OCI-LY3 (cell line): ENCODE results near the gene GNAS-AS1.

Source experiments
- EZH2phosphoT487 ChIP-seq: fragments of 200-600 bp; shearing (Covaris generic); IDR thresholded peaks from 2 replicates; pipeline ENCODE4 v1.6.1; 2018; ENCODE audit warnings: antibody characterized with exemption, mixed run types, low read depth
- TF ChIP-seq, protein P1 (sequence below): fragments of 200-600, 300-600 bp; sonication (generic); IDR thresholded peaks from 2 replicates; pipeline ENCODE4 v1.5.1; 2014; ENCODE audit warnings: antibody characterized with exemption, low read length, low read depth

- TF ChIP-seq, protein P1, sequence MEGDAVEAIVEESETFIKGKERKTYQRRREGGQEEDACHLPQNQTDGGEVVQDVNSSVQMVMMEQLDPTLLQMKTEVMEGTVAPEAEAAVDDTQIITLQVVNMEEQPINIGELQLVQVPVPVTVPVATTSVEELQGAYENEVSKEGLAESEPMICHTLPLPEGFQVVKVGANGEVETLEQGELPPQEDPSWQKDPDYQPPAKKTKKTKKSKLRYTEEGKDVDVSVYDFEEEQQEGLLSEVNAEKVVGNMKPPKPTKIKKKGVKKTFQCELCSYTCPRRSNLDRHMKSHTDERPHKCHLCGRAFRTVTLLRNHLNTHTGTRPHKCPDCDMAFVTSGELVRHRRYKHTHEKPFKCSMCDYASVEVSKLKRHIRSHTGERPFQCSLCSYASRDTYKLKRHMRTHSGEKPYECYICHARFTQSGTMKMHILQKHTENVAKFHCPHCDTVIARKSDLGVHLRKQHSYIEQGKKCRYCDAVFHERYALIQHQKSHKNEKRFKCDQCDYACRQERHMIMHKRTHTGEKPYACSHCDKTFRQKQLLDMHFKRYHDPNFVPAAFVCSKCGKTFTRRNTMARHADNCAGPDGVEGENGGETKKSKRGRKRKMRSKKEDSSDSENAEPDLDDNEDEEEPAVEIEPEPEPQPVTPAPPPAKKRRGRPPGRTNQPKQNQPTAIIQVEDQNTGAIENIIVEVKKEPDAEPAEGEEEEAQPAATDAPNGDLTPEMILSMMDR = no peak
- no peak for TF ChIP-seq EZH2phosphoT487
Observed at GRCh38 chr20:58900397-58900796, 49.7 kb upstream of the GNAS-AS1 start.
